GM18858 (cell line): Measurements from ENCODE around the gene ANKS1B.
A peak's percentile ranks its signal among the peaks of the same experiment; 100 is the strongest.

Source experiments
- ATAC-seq: cut with Tn5 transposase; IDR thresholded peaks from one replicate; pipeline ENCODE4 v1.9.1; 2021; ENCODE audit not compliant: unreplicated experiment

The ANKS1B gene

GRCh38 chr12:99092100-99092851, 892.5 kb downstream of the ANKS1B start:
- no peak for ATAC-seq

GRCh38 chr12:99087278-99087677, 897.5 kb downstream of the ANKS1B start:
- ATAC-seq = no peak

- no peak for ATAC-seq
Observed at GRCh38 chr12:99079811-99080210, 904.9 kb downstream of the ANKS1B start.

- no peak for ATAC-seq
Observed at GRCh38 chr12:99068993-99069747, 915.6 kb downstream of the ANKS1B start.

GRCh38 chr12:99067171-99067785, 917.5 kb downstream of the ANKS1B start:
- no peak for ATAC-seq

GRCh38 chr12:99066726-99067125, 918.0 kb downstream of the ANKS1B start:
- ATAC-seq = no peak

GRCh38 chr12:99063182-99063581, 921.6 kb downstream of the ANKS1B start:
- no peak for ATAC-seq

- ATAC-seq = no peak
Observed at GRCh38 chr12:99059824-99060511, 924.8 kb downstream of the ANKS1B start.

- ATAC-seq = no peak
Observed at GRCh38 chr12:99057670-99058069, 927.1 kb downstream of the ANKS1B start.

- no peak for ATAC-seq
Observed at GRCh38 chr12:99056186-99056585, 928.5 kb downstream of the ANKS1B start.

GRCh38 chr12:99055299-99055698, 929.4 kb downstream of the ANKS1B start:
- ATAC-seq = no peak

- no peak for ATAC-seq
Observed at GRCh38 chr12:99054601-99055128, 930.1 kb downstream of the ANKS1B start.

- no peak for ATAC-seq
Observed at GRCh38 chr12:99053616-99054362, 930.9 kb downstream of the ANKS1B start.

GRCh38 chr12:99049774-99050173, 935.0 kb downstream of the ANKS1B start:
- no peak for ATAC-seq

GRCh38 chr12:99045158-99045557, 939.6 kb downstream of the ANKS1B start:
- no peak for ATAC-seq

GRCh38 chr12:99043319-99043914, 941.3 kb downstream of the ANKS1B start:
- peak; percentile 71 for ATAC-seq

- no peak for ATAC-seq
Observed at GRCh38 chr12:99042226-99042625, 942.5 kb downstream of the ANKS1B start.

GRCh38 chr12:99039367-99040120, 945.2 kb downstream of the ANKS1B start:
- ATAC-seq = no peak

- no peak for ATAC-seq
Observed at GRCh38 chr12:99036566-99036965, 948.2 kb downstream of the ANKS1B start.
